HEK293T (cell line): ENCODE data around the gene UBE3B.
A peak's percentile ranks its signal among the peaks of the same experiment; 100 is the strongest.

Source experiments
- ARNT ChIP-seq: fragments of 450-650 bp; IDR thresholded peaks from 2 replicates; pipeline ENCODE4 v1.6.1; 2017; ENCODE audit warnings: mild to moderate bottlenecking
- BHLHE40 ChIP-seq: fragments of 450-650 bp; IDR thresholded peaks from 2 replicates; pipeline ENCODE4 v1.6.1; 2016; ENCODE audit warnings: mild to moderate bottlenecking, moderate library complexity, borderline replicate concordance
- CTBP1 ChIP-seq: fragments of 450-650 bp; IDR thresholded peaks from 2 replicates; pipeline ENCODE4 v1.6.1; 2016; ENCODE audit warnings: borderline replicate concordance
- ELF4 ChIP-seq: fragments of 450-650 bp; IDR thresholded peaks from 2 replicates; pipeline ENCODE4 v1.6.1; 2017; ENCODE audit warnings: antibody characterized with exemption
- FOXA1 ChIP-seq: fragments of 450-650 bp; IDR thresholded peaks from 2 replicates; pipeline ENCODE4 v1.6.1; 2016; ENCODE audit warnings: mild to moderate bottlenecking
- FOXK2 ChIP-seq: fragments of 450-650 bp; IDR thresholded peaks from 2 replicates; pipeline ENCODE4 v1.6.1; 2016; ENCODE audit warnings: mild to moderate bottlenecking
- FOXM1 ChIP-seq: fragments of 450-650 bp; IDR thresholded peaks from 2 replicates; pipeline ENCODE4 v1.6.1; 2017; ENCODE audit warnings: mild to moderate bottlenecking, borderline replicate concordance
- HDGF ChIP-seq: fragments of 450-650 bp; IDR thresholded peaks from 2 replicates; pipeline ENCODE4 v1.6.1; 2017; ENCODE audit warnings: antibody characterized with exemption, borderline replicate concordance
- NFRKB ChIP-seq: fragments of 450-650 bp; IDR thresholded peaks from 2 replicates; pipeline ENCODE4 v1.6.1; 2016; ENCODE audit warnings: mild to moderate bottlenecking, moderate library complexity
- PKNOX1 ChIP-seq: fragments of 450-650 bp; IDR thresholded peaks from 2 replicates; pipeline ENCODE4 v1.6.1; 2016
- SP1 ChIP-seq: fragments of 450-650 bp; IDR thresholded peaks from 2 replicates; pipeline ENCODE4 v1.6.1; 2017
- SUZ12 ChIP-seq: fragments of 450-650 bp; IDR thresholded peaks from 2 replicates; pipeline ENCODE4 v1.6.1; 2016; ENCODE audit warnings: mild to moderate bottlenecking
- TARDBP ChIP-seq: fragments of 450-650 bp; IDR thresholded peaks from 2 replicates; pipeline ENCODE4 v1.6.1; 2016
- ZNF384 ChIP-seq: fragments of 450-650 bp; IDR thresholded peaks from 2 replicates; pipeline ENCODE4 v1.6.1; 2016

- TF ChIP-seq ARNT (no peak), BHLHE40 (no peak), PKNOX1 (no peak), ZNF384 (no peak), FOXM1 (no peak), SUZ12 (no peak), FOXA1 (no peak), NFRKB (no peak), SP1 (no peak), FOXK2 (no peak), ELF4 (no peak), CTBP1 (no peak), TARDBP (no peak), HDGF (peak; percentile 72; the same call in 1 of the 2 replicates)
Measured at GRCh38 chr12:109432842-109433304, 44.6 kb upstream of the UBE3B start.
